ENCODE data around the gene ULK1. TPM values are rescaled to one million over a fixed set of nuclear protein-coding genes. Genes with fewer than 3 reads are reported as not detected.

Gene ULK1
- total and polyA plus RNA-seq, 2 of the 13 experiments (the other 11 are each of a cell fraction or from before 2014, with no cell fraction given) = 2.8 to 10.1 TPM

GRCh38 chr12:131860472-131861260, 33.8 kb upstream of the ULK1 start (continued):
- TF ChIP-seq THAP9 (CRISPR knock-in tag; IDR thresholded peaks at IDR 0.05; ENCODE audit: borderline replicate concordance) (peak; percentile 97), NFKBIZ (CRISPR knock-in tag; IDR thresholded peaks at IDR 0.05) (peak; percentile 86; the same call in 1 of the 2 replicates), ZNF607 (CRISPR knock-in tag; IDR thresholded peaks at IDR 0.05; ENCODE audit: borderline replicate concordance) (0 out of 2 replicates have a peak, but pooled peaks have one; percentile 35), SALL1 (CRISPR knock-in tag; IDR thresholded peaks at IDR 0.05) (peak; percentile 99), ZNF335 (CRISPR knock-in tag; IDR thresholded peaks at IDR 0.05) (no peak; the same call in 1 of the 2 replicates), ZNF10 (CRISPR knock-in tag; IDR thresholded peaks at IDR 0.05; ENCODE audit: borderline replicate concordance, low read depth) (no peak), ZNF30 (CRISPR knock-in tag; IDR thresholded peaks at IDR 0.05) (no peak), ZNF136 (CRISPR knock-in tag; IDR thresholded peaks at IDR 0.05; ENCODE audit: low read depth) (no peak), ZNF839 (CRISPR knock-in tag; IDR thresholded peaks at IDR 0.05; ENCODE audit: borderline replicate concordance) (no peak), ZNF616 (CRISPR knock-in tag; IDR thresholded peaks at IDR 0.05; ENCODE audit: low read depth) (no peak), TAF15 (IDR thresholded peaks at IDR 0.05; ENCODE audit: low read depth, low read length, poor library complexity, severe bottlenecking) (peak; percentile 82), HIC2 (CRISPR knock-in tag; IDR thresholded peaks at IDR 0.05; ENCODE audit: low read depth) (peak; percentile 94), ZNF281 (CRISPR knock-in tag; IDR thresholded peaks at IDR 0.05; ENCODE audit: borderline replicate concordance) (peak; percentile 81), ESRRA (CRISPR knock-in tag; IDR thresholded peaks at IDR 0.05; ENCODE audit: low read depth) (peak; percentile 98)
- TF ChIP-seq, protein P1, sequence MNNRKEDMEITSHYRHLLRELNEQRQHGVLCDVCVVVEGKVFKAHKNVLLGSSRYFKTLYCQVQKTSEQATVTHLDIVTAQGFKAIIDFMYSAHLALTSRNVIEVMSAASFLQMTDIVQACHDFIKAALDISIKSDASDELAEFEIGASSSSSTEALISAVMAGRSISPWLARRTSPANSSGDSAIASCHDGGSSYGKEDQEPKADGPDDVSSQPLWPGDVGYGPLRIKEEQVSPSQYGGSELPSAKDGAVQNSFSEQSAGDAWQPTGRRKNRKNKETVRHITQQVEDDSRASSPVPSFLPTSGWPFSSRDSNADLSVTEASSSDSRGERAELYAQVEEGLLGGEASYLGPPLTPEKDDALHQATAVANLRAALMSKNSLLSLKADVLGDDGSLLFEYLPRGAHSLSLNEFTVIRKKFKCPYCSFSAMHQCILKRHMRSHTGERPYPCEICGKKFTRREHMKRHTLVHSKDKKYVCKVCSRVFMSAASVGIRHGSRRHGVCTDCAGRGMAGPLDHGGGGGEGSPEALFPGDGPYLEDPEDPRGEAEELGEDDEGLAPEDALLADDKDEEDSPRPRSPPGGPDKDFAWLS (CRISPR knock-in tag; IDR thresholded peaks at IDR 0.05; ENCODE audit: borderline replicate concordance) = peak; percentile 95
- TF ChIP-seq, protein P2, sequence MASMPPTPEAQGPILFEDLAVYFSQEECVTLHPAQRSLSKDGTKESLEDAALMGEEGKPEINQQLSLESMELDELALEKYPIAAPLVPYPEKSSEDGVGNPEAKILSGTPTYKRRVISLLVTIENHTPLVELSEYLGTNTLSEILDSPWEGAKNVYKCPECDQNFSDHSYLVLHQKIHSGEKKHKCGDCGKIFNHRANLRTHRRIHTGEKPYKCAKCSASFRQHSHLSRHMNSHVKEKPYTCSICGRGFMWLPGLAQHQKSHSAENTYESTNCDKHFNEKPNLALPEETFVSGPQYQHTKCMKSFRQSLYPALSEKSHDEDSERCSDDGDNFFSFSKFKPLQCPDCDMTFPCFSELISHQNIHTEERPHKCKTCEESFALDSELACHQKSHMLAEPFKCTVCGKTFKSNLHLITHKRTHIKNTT (CRISPR knock-in tag; IDR thresholded peaks at IDR 0.05) = no peak
- TF ChIP-seq, protein P3, sequence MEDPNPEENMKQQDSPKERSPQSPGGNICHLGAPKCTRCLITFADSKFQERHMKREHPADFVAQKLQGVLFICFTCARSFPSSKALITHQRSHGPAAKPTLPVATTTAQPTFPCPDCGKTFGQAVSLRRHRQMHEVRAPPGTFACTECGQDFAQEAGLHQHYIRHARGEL (CRISPR knock-in tag; IDR thresholded peaks at IDR 0.05) = no peak

Measured in HepG2 (cell line).